Gastroesophageal sphincter (tissue), 4 donors: ENCODE measurements around the gene HDAC6. TPM values are rescaled to one million over a fixed set of nuclear protein-coding genes. Genes with fewer than 3 reads are reported as not detected.

Experiments used
- ATAC-seq: fragments of 150-250 bp; one replicate; pipeline ENCODE4 v1.9.1; 2016; ENCODE audit warnings: mild to moderate bottlenecking, moderate library complexity
- H3K27ac ChIP-seq, 4 donors: fragments of 200-600 bp; sonication (generic) in 3 of 4; 1 replicate in 3 of 4; 2 replicates in 1 of 4; pipeline ENCODE4 v1.5.1; 2016 to 2019
- H3K27me3 ChIP-seq: fragments of 200-600 bp; sonication (generic); one replicate; pipeline ENCODE4 v1.5.1; 2019
- H3K36me3 ChIP-seq, 2 donors: fragments of 200-600 bp; sonication (generic); one replicate each; pipeline ENCODE4 v1.5.1; 2019; ENCODE audit warnings: control low read depth in 1 of 2
- H3K4me1 ChIP-seq, 3 donors: fragments of 200-600 bp; sonication (generic); 1 replicate in 2 of 3; 2 replicates in 1 of 3; pipeline ENCODE4 v1.5.1; 2016 to 2019; ENCODE audit warnings: control low read depth in 2 of 3
- H3K4me3 ChIP-seq, 2 donors: fragments of 200-600 bp; sonication (generic); one replicate each; pipeline ENCODE4 v1.5.1; 2019; ENCODE audit warnings: mild to moderate bottlenecking in 1 of 2, moderate library complexity in 1 of 2
- H3K9me3 ChIP-seq, 3 donors: fragments of 200-600 bp; sonication (generic); one replicate each; pipeline ENCODE4 v1.5.1; 2017 to 2019; ENCODE audit warnings: control low read depth in 2 of 3
- EP300 ChIP-seq: sonication (generic); formaldehyde crosslinking; IDR thresholded peaks from one replicate; pipeline ENCODE4 v1.6.1; 2017; ENCODE audit warnings: antibody characterized with exemption, mild to moderate bottlenecking
- POLR2A ChIP-seq, 2 donors: fragments of 450-650 bp; IDR thresholded peaks; one replicate each; pipeline ENCODE4 v1.6.1; 2017; ENCODE audit warnings: antibody characterized with exemption in 2 of 2, mild to moderate bottlenecking in 2 of 2, moderate library complexity in 1 of 2
- POLR2AphosphoS5 ChIP-seq: sonication (generic); formaldehyde crosslinking; IDR thresholded peaks from one replicate; pipeline ENCODE4 v1.6.1; 2017; ENCODE audit warnings: antibody characterized with exemption
- WGBS, 2 donors: methylation state at CpG; one replicate each; pipeline ENCODE4 v1.1.5; 2018; ENCODE audit warnings: low coverage in 1 of 2; 5-methylcytosine and 5-hydroxymethylcytosine counted together
- total RNA-seq, 4 donors: library from RNA; depleted of rRNA; stranded (reverse); fragments of >200 nt; gene quantifications; one replicate each; pipeline ENCODE4 v1.1.0, GENCODE V29; 2016
- TF ChIP-seq, protein P1 (sequence below), 4 experiments: fragments of 200-600 bp in 2 of 4; fragments of 450-650 bp in 2 of 4; sonication (generic) in 1 of 4; IDR thresholded peaks; one replicate each; pipeline ENCODE4 v1.5.1; 2017 to 2019; ENCODE audit warnings: antibody characterized with exemption in 4 of 4, mild to moderate bottlenecking in 2 of 4, moderate library complexity in 2 of 4

HDAC6 gene
- total RNA-seq, 4 donors from 2014 or later: 50.7 to 66.8 (median 56.9) TPM

- TF ChIP-seq POLR2A (IDR thresholded peaks at IDR 0.05) (no peak), EP300 (no peak), POLR2AphosphoS5 (no peak)
- TF ChIP-seq, protein P1, sequence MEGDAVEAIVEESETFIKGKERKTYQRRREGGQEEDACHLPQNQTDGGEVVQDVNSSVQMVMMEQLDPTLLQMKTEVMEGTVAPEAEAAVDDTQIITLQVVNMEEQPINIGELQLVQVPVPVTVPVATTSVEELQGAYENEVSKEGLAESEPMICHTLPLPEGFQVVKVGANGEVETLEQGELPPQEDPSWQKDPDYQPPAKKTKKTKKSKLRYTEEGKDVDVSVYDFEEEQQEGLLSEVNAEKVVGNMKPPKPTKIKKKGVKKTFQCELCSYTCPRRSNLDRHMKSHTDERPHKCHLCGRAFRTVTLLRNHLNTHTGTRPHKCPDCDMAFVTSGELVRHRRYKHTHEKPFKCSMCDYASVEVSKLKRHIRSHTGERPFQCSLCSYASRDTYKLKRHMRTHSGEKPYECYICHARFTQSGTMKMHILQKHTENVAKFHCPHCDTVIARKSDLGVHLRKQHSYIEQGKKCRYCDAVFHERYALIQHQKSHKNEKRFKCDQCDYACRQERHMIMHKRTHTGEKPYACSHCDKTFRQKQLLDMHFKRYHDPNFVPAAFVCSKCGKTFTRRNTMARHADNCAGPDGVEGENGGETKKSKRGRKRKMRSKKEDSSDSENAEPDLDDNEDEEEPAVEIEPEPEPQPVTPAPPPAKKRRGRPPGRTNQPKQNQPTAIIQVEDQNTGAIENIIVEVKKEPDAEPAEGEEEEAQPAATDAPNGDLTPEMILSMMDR (IDR thresholded peaks at IDR 0.05): no peak
- WGBS, 2 donors: 85% methylated on average over 6 of the region's 8 CpGs; no CpG with 5 or more reads in 1 of the 2 donors
- H3K9me3 ChIP-seq: no peaks in the 10 kb centered on the region
- H3K27me3 ChIP-seq: no peaks in the 10 kb centered on the region
- no peak overlapping the region for H3K27ac ChIP-seq
- no peak overlapping the region for H3K4me3 ChIP-seq
- peaks cover 0 to 85% of the 10 kb centered on the region in 2 donors for H3K36me3 ChIP-seq
- H3K4me1 ChIP-seq: no peaks in the 10 kb centered on the region
- ATAC-seq: no peak
These were observed 11.8 kb downstream of the HDAC6 start for GRCh38 chrX:48813644-48814043.

GRCh38 chrX:48814722-48815121, 12.9 kb downstream of the HDAC6 start:
- TF ChIP-seq POLR2A (IDR thresholded peaks at IDR 0.05): no peak
- H3K27me3 ChIP-seq: no peaks in the 10 kb centered on the region
- H3K27ac ChIP-seq: no peak overlapping the region
- no peaks in the 10 kb centered on the region for H3K9me3 ChIP-seq
- no peak overlapping the region for H3K4me3 ChIP-seq
- WGBS, 2 donors: 33% methylated on average over 1 of the region's 8 CpGs; no CpG with 5 or more reads in 1 of the 2 donors
- no peak for ATAC-seq
- no peaks in the 10 kb centered on the region for H3K4me1 ChIP-seq
- H3K36me3 ChIP-seq: peaks cover 0 to 90% of the 10 kb centered on the region in 2 donors

GRCh38 chrX:48815266-48815665, 13.4 kb downstream of the HDAC6 start:
- ATAC-seq: no peak
- Histone ChIP-seq H3K9me3 (no peaks in the 10 kb centered on the region), H3K4me1 (no peaks in the 10 kb centered on the region), H3K27ac (no peak overlapping the region), H3K36me3 (peaks cover 0 to 90% of the 10 kb centered on the region in 2 donors), H3K27me3 (no peaks in the 10 kb centered on the region), H3K4me3 (no peak overlapping the region)
- WGBS, 2 donors: 100% methylated on average over 3 of the region's 8 CpGs; no CpG with 5 or more reads in 1 of the 2 donors
- TF ChIP-seq, protein P1 (IDR thresholded peaks at IDR 0.05): no peak
- TF ChIP-seq EP300 (no peak), POLR2A (IDR thresholded peaks at IDR 0.05) (no peak), POLR2AphosphoS5 (no peak)

GRCh38 chrX:48816014-48816810, 14.3 kb downstream of the HDAC6 start:
- no peaks in the 10 kb centered on the region for H3K9me3 ChIP-seq
- TF ChIP-seq, protein P1 (IDR thresholded peaks at IDR 0.05): no peak
- TF ChIP-seq POLR2AphosphoS5: no peak
- ATAC-seq: no peak
- H3K27ac ChIP-seq: no peak overlapping the region
- peaks cover 0 to 90% of the 10 kb centered on the region in 2 donors for H3K36me3 ChIP-seq
- no peaks in the 10 kb centered on the region for H3K4me1 ChIP-seq
- no peak overlapping the region for H3K4me3 ChIP-seq
- no peaks in the 10 kb centered on the region for H3K27me3 ChIP-seq
- no CpG with 5 or more reads among the region's 18 CpGs for WGBS, 2 donors

DNA sequence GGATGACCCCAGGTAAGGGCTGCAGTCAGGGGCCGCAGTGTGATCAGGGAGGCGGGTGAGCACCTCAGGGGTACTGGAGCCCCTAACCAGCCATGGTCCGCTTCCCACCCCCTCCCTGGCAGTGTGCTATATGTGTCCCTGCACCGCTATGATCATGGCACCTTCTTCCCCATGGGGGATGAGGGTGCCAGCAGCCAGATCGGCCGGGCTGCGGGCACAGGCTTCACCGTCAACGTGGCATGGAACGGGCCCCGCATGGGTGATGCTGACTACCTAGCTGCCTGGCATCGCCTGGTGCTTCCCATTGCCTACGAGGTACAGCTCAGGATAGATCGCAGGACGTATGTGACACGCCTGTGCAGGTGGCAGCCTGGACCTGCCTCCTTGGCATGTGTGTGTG, 16.2 kb downstream of the HDAC6 start:
- Histone ChIP-seq H3K9me3 (no peaks in the 10 kb centered on the region), H3K4me1 (no peaks in the 10 kb centered on the region), H3K27ac (no peak overlapping the region), H3K4me3 (no peak overlapping the region), H3K27me3 (no peaks in the 10 kb centered on the region), H3K36me3 (peaks cover 0 to 96% of the 10 kb centered on the region in 2 donors)
- TF ChIP-seq POLR2AphosphoS5: no peak
- TF ChIP-seq, protein P1 (IDR thresholded peaks at IDR 0.05): no peak
- TF ChIP-seq EP300: no peak
- TF ChIP-seq POLR2A (IDR thresholded peaks at IDR 0.05): no peak
- WGBS, 2 donors: 87% methylated on average over 3 of the region's 16 CpGs; no CpG with 5 or more reads in 1 of the 2 donors
- no peak for ATAC-seq
